H1 (cell line): ENCODE results near the gene CLUH. TPM values are rescaled to one million over a fixed set of nuclear protein-coding genes. Genes with fewer than 3 reads are reported as not detected.

Experiments used
- CHD1 ChIP-seq: IDR thresholded peaks from 2 replicates; pipeline ENCODE4 v1.6.1; 2012; ENCODE audit warnings: low read depth, low read length, improper control_type of control experiment
- EZH2 ChIP-seq: fragments of 200-600 bp; sonication (generic); IDR thresholded peaks from 2 replicates; pipeline ENCODE4 v1.7.1; 2012; ENCODE audit warnings: low read depth, mild to moderate bottlenecking, moderate library complexity, low read length, inconsistent platforms; ENCODE audit not compliant: severe bottlenecking
- RAD21 ChIP-seq, 2 experiments: IDR thresholded peaks in 1 of 2; conservative IDR thresholded peaks in 1 of 2; 2 replicates each; pipeline ENCODE4 v1.6.1; 2011; ENCODE audit warnings: low read depth in 2 of 2, low read length in 2 of 2, improper control_type of control experiment in 1 of 2, inconsistent platforms in 1 of 2, mild to moderate bottlenecking in 1 of 2, moderate library complexity in 1 of 2
- SAP30 ChIP-seq: fragments of 300-600 bp; sonication (generic); IDR thresholded peaks from 2 replicates; pipeline ENCODE4 v1.7.1; 2012; ENCODE audit warnings: low read length, moderate library complexity, mild to moderate bottlenecking, inconsistent platforms; ENCODE audit not compliant: insufficient read depth, insufficient replicate concordance
- TBP ChIP-seq: IDR thresholded peaks from 2 replicates; pipeline ENCODE4 v1.6.1; 2011; ENCODE audit warnings: low read depth, low read length, improper control_type of control experiment
- polyA plus RNA-seq, 7 experiments: library from polyadenylated mRNA; depleted of rRNA in 3 of 7; stranded (reverse) in 5 of 7; unstranded in 2 of 7; fragments of >200 nt in 5 of 7; fragments of 200-250 nt in 2 of 7; gene quantifications; 1 replicate in 5 of 7; 2 replicates in 1 of 7; 4 replicates in 1 of 7; pipeline versions ENCODE4 v1.2.1 to v1.2.3, GENCODE V29; 2011 to 2013; ENCODE audit warnings: missing spikeins in 2 of 7, mixed read lengths in 2 of 7
- total RNA-seq: library from RNA; stranded (reverse); fragmentation: NEBNext Ultra II Directional; extraction: Animal tissue kit (Norgen Biotek cat#: 25700); gene quantifications from 2 replicates; pipeline ENCODE4 v1.2.1, GENCODE V29; 2021

CLUH gene
- total and polyA plus RNA-seq, 2 of the 8 experiments (the other 6 are each of a cell fraction or from before 2014, with no cell fraction given), result 33.6 to 98.6 TPM

DNA sequence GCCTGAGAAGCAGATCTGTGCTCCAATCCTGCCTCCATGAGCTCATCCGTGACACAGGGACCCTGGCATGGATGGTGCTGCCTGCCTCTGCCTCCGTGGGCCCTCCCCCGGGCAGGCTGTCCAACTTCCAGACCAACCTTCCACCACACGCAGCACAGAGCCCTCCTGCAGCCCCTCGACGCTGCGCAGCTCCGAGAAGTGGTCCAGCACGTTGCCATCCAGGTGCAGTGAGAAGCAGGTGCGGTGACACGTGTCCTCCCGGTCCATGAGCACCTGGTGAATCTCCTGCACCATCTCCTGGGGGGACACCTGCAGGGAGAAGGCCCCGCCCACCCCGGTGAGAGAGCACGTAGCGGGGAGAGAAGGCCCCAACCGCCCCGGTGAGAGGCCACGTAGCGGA lies 8.4 kb downstream of the CLUH start (continued):
- no peak for TF ChIP-seq RAD21 (IDR thresholded peaks at IDR 0.05 in 1 of 2, conservative IDR thresholded peaks at IDR 0.05 in 1 of 2; ENCODE audit: low read depth in 2 of 2, low read length in 2 of 2)
- TF ChIP-seq EZH2, result no peak
- TF ChIP-seq TBP, result no peak
- TF ChIP-seq SAP30, result no peak
- no peak for TF ChIP-seq CHD1
